Activated CD8-positive, alpha-beta memory T cell treated with anti-CD3 and anti-CD28 coated beads, Interleukin-2, amount 50 U/mL, for 1 hour (primary cell): ENCODE data around the gene HM13.
"Not testable (repeated sequence)": the region's sequence is repeated elsewhere in the genome, so short reads cannot be mapped to it uniquely, and the experiment has no call there.

Experiments
- DNase-seq: peaks from one replicate; pipeline ENCODE4 v3.0.0-alpha.2; 2020; ENCODE audit errors: extremely low read depth

The HM13 gene

DNA sequence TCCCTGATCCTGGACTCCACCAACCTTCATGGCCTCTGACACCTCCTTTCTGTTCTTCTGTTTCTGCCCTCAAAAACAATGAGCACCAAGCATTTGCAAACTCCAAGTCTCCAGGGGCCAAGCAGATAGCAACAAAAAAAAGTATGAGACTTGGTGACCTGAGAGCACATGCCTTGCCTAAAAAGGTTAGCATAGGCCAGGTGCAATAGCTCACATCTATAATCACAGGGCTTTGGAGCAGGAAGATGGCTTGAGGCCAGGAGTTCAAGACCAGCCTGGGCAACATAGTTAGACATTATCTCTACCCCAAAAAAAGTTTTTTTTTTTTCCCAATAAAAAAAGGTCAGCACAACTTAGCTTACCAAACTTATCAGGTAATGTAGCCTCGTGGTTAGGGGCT is 13.7 kb upstream of the HM13 start:
- no peak for DNase-seq

DNA sequence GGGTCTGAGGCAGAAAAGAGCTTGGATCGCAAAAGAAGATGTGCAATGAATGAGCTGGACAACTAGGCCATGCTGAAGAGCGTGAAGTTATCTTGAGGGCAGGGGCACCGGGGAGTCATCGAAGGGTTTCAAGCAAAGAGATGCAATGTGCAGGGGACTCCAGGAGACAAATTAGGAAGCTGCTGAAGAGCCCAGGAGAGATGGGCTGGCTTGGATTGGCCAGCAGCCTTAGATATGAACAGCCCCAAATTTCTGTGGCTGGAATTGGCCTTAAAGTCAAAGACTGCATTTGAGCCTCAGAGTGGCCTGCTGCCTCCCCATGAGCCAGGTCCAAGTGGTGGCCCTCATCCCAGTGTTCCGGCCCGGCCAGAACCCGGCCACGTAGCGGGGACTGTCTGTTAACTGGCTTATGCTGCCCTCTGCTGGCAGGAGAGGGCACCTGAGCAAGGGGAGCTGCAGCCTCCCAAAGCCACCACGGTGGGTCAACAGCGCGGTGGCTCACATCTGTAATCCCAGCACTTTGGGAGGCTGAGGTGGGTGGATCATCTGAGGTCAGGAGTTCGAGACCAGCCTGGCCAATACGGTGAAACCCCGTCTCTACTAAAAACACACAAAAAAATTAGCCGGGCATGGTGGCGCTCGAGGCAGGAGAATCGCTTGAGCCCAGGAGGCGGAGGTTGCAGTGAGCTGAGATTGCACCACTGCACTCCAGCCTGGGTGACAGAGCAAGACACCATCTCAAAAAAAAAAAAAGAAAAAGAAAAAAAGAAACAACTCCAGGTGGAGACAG is 11.2 kb upstream of the HM13 start:
- peak; percentile 36 for DNase-seq

DNA sequence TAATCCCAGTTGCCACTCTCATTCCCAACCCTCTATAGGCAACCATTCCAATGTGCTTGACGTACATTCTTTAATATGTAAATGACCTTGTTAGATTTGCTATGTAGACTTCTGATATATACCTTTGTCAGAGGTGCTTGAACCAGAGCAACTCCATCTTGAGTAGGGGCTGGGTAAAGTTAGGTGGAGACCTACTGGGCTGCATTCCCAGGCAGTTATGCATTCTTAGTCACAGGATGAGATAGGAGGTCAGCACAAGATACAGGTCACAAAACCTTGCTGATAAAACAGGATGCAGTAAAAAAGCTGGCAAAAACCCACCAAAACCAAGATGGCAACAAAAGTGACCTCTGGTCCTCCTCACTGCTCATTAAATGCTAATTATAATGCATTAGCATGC is 8.3 kb upstream of the HM13 start:
- no peak for DNase-seq

DNA sequence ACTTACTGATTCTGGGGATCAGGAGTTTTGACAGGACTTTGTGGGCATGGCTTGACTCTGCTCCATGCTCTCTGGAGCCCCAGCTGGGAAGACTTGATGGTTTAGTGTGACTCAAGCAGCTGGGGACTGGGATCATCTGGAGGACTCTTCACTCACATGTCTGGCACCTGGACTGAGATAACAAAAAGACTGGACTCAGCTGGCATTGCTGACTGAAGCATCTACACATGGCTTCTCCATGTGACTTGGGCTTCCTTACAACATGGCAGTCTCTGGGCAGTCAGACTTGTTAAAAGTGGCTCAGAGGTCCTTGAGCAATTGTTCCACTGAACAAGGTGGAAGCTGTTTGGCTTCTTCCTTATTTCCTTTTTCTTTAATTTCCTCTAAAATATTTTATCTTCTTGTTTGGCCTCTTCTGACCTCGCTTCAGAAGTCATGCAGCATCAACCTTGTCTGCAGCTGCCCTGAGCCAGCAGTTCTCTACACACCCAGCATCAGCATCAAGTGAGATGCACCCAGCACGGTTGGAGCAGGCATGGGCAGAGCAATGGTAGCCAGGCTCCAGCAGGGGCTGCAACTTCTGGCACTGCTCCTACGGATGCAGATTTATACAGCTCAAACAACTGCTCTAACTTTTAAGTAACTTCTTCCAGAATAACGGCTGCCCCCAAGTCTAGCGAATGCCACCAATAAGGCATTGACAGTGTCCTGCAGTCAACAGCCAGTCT is 5.6 kb upstream of the HM13 start:
- DNase-seq, result no peak

DNA sequence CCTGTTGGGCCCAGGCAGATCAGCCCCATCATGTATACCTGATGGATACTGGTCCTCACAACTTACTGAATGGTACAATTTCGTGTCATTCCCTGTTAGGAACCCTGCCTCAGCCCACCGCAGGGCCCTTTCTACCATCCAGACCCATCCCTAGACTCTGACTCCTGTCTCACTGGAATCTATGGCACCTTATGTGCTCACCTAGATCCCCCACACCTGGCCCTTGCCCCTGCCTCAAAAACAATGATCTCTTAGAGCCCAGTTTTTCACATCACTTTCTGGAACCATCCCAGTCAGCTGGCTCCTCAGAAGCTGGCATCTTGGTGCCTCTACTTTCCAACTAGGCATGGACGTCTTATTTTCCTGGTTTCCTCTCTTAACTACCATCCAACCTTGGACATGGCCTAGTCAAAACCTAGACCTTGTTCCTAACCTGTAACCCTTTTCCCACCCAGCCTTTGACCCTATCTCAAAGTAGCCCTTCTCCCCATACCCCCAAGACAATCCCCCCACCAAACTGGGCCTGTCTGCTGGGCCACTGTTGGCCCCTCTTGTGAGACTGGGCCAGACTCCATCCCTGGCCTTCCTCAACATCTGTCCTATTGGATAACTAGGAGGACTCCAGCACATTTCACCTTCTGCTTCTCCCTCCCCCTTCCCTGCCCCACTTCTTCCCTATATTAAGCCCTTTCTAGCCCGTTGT is 981 bp downstream of the HM13 start:
- no peak for DNase-seq

DNA sequence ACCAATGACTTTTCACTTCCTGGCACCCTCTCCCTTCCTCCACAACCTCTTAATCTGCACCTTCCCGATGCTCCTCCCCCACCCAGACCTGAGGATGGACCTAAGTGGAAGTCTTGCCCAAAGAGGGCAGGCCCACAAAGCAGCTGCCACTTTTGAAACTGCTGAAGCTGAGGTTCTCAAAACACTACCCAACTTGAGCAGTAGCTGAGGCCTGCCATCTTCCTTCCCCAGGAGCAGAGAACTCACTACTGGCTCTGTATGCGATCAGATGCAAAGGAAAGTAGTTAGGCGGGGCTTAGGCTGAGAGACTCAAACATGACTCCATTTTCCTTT is 1.5 kb downstream of the HM13 start:
- no peak for DNase-seq

DNA sequence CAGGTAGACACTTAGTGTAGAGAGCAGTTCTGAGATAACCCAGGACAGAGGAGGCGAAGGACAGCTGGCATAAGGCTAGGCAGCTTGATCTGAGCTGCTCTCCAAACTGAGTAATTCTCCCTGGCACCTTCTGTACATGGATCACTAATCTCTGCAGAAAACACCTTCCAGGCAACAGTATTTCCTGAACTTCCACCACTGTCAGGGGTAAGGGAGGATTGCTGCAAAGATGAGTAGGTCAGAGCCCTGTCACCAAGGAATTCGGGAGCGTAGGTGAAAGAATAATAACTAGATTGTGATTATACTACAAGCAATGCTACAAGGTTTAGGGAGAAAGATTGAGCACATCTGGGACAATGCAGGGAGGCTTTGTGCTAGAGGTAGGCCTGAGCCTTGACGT is 1.9 kb downstream of the HM13 start:
- DNase-seq, result no peak

DNA sequence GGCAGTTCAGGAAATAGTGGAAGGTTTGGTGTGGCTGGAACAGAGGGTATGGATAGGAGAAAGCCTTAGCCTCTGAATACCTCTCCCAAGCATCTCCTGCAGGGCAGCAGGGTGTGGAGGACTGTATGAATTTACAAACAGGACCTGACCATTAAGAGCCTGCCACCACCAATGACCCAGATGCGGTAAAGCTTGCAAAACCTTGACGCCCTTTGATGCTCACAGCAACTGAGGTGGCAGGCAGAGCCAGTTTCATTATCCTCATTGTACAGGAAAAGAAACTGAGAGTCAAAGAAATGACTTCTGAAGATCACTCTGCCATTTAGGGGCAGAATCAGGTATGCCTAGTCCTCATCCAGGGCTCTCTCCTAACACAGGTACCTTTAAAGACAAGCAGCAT is 2.4 kb downstream of the HM13 start:
- no peak for DNase-seq

DNA sequence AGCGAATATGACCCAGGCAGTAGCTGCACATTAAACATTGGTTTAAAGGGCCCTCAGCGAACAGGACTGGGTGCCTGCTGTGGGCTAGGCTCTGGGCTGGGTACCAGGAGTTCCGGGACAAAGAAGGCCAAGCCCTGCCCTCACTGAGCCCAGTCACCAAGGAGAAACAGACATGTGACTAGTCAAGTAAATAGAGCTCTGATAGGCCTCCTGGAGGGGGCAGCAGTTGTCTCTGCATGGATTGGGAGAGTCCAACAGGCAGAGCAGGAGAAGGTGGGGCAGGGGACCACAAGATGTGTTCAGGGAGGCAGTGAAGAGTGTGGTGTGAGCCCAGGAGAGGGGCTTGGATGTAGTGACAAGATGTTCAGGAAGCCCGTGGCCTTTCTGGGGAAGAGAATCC is 3.1 kb downstream of the HM13 start:
- DNase-seq, result no peak

DNA sequence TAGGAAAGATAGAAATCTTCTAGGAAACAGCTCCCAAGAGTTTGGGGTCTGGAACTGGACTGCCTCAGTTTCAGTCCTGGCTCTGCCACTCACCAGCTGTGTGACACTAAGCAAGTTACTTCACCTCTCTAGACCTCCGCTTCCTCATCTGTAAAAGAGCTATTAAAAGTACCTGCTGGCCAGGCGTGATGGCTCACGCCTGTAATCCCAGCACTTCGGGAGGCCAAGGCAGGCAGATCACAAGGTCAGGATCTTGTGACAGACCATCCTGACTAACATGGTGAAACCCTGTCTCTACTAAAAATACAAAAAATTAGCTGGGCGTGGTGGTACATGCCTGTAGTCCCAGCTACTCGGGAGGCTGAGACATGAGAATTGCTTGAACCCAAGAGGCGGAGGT is 7.0 kb downstream of the HM13 start:
- DNase-seq, result not testable (repeated sequence)

DNA sequence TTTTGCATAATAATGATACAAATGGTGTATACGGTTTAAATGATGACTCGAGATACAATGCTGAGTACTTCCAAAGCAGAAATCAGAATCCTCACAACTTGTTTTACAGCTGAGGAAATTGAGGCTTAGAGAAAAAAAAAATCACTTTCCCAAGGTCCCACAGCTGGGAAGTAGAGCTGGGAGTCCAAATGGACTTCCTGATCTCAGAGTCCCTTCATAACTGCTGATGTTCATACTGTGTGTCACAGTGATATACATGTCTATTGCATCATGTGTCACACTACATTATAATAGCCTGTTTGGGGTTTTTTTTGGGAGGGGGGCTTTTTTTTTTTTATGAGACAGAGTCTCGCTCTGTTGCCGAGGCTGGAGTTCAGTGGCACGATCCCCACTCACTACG is 8.5 kb downstream of the HM13 start:
- DNase-seq, result no peak

DNA sequence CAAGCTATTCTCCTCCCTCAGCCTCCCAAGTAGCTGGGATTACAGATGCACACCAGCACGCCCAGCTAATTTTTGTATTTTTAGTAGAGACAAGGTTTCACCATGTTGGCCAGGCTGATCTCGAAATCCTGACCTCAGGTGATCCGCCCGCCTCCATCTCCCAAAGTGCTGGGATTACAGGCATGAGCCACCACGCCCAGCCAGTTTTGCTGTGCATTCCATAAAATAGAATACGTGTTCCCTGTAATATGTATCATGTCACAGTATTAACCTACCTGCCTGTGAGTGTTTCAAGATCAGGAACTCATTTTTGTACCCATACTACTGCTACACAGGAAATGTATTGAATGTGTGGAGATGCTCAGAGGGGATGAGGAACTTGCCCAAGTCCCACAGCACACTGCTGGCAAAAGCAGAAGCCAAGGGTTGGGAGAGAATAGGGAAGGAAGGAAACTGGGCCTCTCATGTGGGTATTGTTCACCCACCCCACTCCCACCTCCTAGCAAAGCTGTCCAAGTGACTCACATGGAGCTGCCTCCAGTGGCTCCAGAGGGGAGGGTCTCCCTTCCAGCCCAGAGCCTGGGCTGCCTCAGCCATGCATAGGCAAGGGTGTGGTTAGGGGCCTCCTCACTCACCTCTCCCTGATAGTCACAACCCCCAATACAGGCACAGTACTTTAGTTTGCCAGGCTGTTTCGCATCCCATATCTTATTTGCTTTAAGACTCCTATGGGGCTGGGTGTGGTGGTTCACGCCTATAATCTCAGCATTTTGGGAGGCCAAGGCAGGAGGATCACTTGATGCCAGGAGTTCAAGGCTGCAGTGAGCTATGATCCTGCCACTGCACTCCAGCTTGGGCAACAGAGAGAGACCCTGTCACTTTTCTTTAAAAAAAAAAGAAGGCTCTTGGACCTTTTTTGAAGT is 9.4 kb downstream of the HM13 start:
- no peak for DNase-seq

DNA sequence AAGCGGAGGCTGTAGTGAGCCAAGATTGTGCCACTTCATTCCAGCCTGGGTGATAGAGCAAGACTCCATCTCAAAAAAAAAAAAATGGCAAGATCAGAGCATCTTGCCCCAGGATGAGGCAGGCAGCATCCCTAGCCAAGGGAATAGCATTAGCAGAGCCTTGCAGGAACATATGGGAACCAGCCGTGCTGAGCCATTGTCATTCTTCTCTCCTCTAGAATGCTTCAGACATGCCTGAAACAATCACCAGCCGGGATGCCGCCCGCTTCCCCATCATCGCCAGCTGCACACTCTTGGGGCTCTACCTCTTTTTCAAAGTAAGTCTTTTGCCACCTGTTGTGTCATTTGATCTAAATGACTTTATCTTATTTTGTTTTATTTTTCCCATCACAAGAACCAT is 13.0 kb downstream of the HM13 start:
- no peak for DNase-seq

DNA sequence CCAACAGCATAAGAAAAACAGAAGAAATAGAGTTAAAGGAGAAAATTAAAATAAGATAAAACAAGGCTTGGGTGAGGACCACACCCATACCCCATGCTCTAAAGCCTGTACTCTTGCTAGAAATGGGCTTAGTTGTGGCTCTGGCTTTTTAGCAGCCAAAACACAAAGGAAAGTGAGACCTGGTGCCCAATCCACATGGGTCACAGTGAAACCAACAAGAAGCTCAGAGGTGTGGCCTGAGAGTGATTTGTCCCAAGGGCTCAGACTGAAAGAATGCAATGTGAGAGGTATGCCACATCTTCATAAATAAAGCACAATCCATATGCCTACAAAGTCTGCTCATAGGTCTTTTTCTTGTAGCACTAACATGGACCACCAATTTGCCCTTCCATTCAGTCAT is 21.1 kb downstream of the HM13 start:
- no peak for DNase-seq

DNA sequence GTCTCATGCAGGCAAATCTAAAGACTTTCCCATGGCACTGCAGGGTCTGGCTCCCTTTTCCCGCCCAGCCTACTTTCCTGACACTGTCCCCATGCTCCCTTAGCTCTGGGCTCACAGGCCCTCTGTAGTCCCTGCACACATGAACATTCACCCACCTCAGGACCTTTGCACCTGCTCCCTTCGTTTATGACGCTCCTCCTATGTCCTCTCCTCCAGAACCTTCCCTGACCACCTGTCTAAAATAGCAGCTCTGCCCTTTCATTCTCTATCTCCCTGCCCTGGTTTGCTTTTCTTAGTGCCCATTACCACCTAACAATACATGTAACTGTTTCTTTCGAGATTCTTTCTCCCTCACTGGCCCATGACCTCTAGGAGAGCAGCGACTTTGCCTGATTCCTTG is 22.3 kb downstream of the HM13 start:
- DNase-seq, result no peak

DNA sequence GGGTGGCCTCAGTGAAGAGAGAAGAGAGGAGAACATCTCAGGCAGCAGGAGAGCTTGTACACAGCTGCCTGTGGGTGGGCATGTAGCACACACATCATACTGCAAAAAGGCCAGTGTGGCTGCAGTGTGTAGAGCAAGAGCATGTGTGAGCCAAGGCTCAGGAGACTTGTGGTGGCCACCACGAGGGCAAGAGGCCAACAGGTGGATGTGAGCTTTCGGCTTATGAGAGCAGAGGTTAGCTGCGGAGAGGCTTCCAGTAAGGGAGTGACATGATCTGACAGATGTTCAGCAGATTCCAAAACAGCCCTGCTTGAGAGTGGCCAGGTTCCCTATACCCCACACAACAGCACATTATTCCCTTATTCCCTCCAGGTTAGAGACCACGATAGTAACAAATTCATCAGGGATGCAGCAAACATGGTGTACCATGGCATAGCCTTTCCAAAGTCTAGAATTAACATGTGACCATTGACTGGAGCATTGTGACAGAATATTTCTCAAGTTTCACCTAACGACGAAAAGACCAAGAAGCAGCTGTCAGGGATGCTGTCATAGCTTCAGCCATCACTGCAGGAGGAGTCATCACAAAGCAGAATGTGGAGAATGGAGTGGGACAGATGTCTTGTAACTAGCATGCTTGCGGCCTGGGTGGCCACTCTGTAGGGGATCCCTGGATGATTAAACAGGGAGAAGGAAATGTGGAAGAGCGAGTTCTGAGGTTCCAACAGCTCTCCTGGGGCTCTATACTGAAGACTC is 23.1 kb downstream of the HM13 start:
- no peak for DNase-seq

DNA sequence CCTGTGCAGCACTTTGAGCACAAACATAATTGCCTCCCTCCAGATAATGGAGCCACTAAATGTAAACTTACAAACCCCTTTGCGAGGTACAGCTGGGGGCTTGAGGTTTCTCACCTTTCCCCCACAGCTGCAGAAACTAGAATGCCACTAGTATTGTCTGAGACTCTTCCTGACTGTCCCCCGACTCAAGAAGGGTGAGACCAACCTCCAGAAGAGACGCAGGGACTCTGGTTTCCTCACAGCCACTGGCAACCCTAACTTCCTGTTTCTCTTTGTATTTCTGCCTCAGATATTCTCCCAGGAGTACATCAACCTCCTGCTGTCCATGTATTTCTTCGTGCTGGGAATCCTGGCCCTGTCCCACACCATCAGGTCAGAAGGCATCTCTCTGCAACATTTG is 23.6 kb downstream of the HM13 start:
- DNase-seq, result no peak

DNA sequence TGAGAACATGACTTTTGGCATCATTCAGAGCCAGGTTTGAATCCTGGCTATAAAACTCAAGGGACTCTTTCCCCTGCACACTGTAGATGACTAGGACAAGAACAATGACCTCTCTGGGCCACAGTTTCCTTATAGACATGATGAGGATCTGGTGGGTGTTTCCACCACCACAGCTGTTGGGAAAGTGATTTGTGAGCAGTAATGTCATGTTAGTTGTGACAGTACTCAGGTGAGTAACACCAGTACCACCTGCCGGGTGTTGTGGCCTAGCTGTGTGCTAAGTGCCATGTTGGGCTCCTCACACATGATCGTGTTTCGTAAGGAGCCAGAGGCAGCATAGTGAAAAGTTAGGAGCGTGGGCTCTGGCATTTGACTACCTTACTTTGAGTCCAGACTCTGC is 24.1 kb downstream of the HM13 start:
- no peak for DNase-seq

DNA sequence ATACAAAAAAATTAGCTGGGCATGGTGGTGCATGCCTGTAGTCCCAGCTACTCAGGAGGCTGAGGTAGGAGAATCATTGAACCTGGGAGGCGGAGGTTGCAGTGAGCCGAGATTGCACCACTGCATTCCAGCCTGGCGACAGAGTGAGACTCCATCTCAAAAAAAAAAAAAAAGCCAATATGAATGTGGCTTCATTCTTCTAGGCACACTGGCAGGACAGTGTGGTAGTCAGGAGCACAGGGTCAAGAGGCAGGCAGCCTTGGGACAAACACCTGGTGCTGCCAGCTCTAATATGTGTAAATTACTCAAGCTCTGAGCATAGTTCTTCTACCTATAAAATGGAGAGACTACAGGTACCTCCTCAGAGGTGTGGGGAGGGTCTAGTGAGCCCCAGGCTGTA is 25.4 kb downstream of the HM13 start:
- not testable (repeated sequence) for DNase-seq

DNA sequence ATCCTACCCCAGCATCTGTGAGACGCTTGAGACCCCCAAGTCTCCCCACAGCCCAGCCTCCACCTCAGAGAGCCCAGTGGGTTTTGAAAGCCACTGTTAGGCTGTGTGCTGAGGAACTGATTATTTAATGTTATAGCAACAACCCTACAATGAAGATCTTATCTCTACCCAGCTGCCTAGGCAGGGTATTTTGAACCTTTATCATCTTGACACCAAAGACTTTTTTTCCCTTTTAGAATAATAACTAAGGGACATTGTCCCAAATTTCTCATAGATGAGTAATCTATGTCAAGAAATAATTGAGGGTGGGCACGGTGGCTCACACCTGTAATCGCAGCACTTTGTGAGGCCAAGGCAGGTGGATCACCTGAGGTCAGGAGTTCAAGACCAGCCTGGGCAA is 26.2 kb downstream of the HM13 start:
- no peak for DNase-seq

DNA sequence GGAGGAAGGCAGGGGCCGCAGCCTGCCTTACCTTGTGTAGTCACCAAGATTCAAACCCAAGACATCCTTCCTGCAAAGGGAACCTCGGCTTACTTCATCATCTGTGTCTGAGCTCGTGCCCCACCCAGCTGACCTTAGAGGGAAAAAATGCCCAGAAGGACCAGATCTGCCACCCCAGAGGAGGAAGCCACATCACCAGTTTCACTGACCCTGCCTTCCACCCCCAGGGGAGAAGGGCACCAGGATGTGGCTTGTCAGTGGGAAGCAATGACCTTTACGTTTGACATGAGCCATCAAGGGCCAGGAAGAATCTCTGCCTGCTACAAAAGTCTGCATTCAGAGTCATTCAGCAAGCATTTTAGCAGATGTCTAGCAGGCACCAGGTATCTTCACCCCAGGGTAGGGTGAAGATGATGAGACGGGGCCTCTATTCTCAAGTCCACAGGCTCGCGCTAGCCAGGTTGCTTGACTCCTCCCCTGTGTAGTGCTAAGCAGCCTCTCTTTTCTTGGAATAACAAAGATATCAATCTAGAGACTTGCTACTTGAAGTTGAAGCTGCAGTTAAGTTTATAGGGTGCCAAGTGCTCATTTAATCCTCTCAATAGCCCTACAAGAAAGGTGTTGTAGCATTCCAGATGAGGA is 28.1 kb downstream of the HM13 start:
- DNase-seq, result no peak
